ENCODE results near the gene NOC4L.
"Not testable (repeated sequence)": the region's sequence is repeated elsewhere in the genome, so short reads cannot be mapped to it uniquely, and the experiment has no call there.

NOC4L gene

GRCh38 chr12:132144115-132144809 is at the start of gene NOC4L, which contains the start of gene DDX51:
Gene NOC4L, plus strand, starts transcription at chr12:132144457. Its CDS starts 32 bp downstream, at chr12:132144489.
Gene DDX51, minus strand, starts transcription at chr12:132144319. Its CDS starts 23 bp downstream, at chr12:132144296.
- peak; percentile 92 for DNase-seq

- DNase-seq: no peak
Measured at GRCh38 chr12:132095520-132096409, 48.5 kb upstream of the NOC4L start.

- DNase-seq: no peak
Measured at GRCh38 chr12:132099739-132100138, 44.5 kb upstream of the NOC4L start.

GRCh38 chr12:132100306-132101065 is 43.8 kb upstream of the NOC4L start:
- DNase-seq: no peak

- no peak for DNase-seq
Measured at GRCh38 chr12:132102297-132102696, 42.0 kb upstream of the NOC4L start.

GRCh38 chr12:132103072-132103471 is 41.2 kb upstream of the NOC4L start:
- not testable (repeated sequence) for DNase-seq

GRCh38 chr12:132103542-132104308 is 40.5 kb upstream of the NOC4L start:
- no peak for DNase-seq

- DNase-seq: no peak
Measured at GRCh38 chr12:132105467-132105866, 38.8 kb upstream of the NOC4L start.

GRCh38 chr12:132106921-132107320 is 37.3 kb upstream of the NOC4L start:
- DNase-seq: no peak

- no peak for DNase-seq
Measured at GRCh38 chr12:132108211-132108832, 35.9 kb upstream of the NOC4L start.

GRCh38 chr12:132109741-132110140 is 34.5 kb upstream of the NOC4L start:
- DNase-seq: no peak

- no peak for DNase-seq
Measured at GRCh38 chr12:132110677-132111076, 33.6 kb upstream of the NOC4L start.

- DNase-seq: no peak
Measured at GRCh38 chr12:132111654-132112304, 32.5 kb upstream of the NOC4L start.

GRCh38 chr12:132114667-132115066 is 29.6 kb upstream of the NOC4L start:
- DNase-seq: no peak

- DNase-seq: no peak
Measured at GRCh38 chr12:132115500-132115899, 28.8 kb upstream of the NOC4L start.

GRCh38 chr12:132116709-132117557 is 27.3 kb upstream of the NOC4L start:
- no peak for DNase-seq

- DNase-seq: no peak
Measured at GRCh38 chr12:132117558-132117875, 26.7 kb upstream of the NOC4L start.

GRCh38 chr12:132118876-132119275 is 25.4 kb upstream of the NOC4L start:
- no peak for DNase-seq

GRCh38 chr12:132121283-132121682 is 23.0 kb upstream of the NOC4L start:
- no peak for DNase-seq

GRCh38 chr12:132123970-132124765 is 20.1 kb upstream of the NOC4L start:
- no peak for DNase-seq

Measured in stimulated activated naive CD4-positive, alpha-beta T cell treated with Interleukin-2 at 50 U/mL for 16 hours (primary cell).